A673 (cell line): Measurements from ENCODE around the gene CLTB.

Source experiments
- CTCF ChIP-seq: fragments of 300-800, 200-600 bp; sonication (generic); conservative IDR thresholded peaks from 2 replicates; pipeline ENCODE4 v1.5.1; 2017; ENCODE audit warnings: low read depth, mild to moderate bottlenecking, antibody characterized with exemption, low read length, moderate library complexity, mixed read lengths
- EZH2 ChIP-seq: fragments of 200-600 bp; sonication (generic); IDR thresholded peaks from 2 replicates; pipeline ENCODE4 v1.6.1; 2017; ENCODE audit warnings: borderline replicate concordance, low read depth, mild to moderate bottlenecking, mixed read lengths, antibody characterized with exemption, low read length; ENCODE audit not compliant: poor library complexity, severe bottlenecking

GRCh38 chr5:176415240-176415951 lies 943 bp downstream of the CLTB start:
- TF ChIP-seq CTCF (no peak), EZH2 (no peak)
